Measurements from ENCODE around the gene RC3H2.

- TF ChIP-seq POLR2A (IDR thresholded peaks at IDR 0.05; ENCODE audit: low read depth, low read length) (no peak), SPI1 (IDR thresholded peaks at IDR 0.05; ENCODE audit: low read depth, low read length) (no peak), POLR2AphosphoS5 (IDR thresholded peaks at IDR 0.05; ENCODE audit: low read depth, low read length) (no peak)
Observed at GRCh38 chr9:122954253-122954691, 49.1 kb upstream of the RC3H2 start.

Data from GM12891 (cell line).